ENCODE results near the gene METTL21A.

GRCh38 chr2:207565736-207566500 lies 59.3 kb downstream of the METTL21A start:
- no peak for TF ChIP-seq CTCF (IDR thresholded peaks at IDR 0.05)
- no peak for TF ChIP-seq EP300 (IDR thresholded peaks at IDR 0.05)
- no peak for TF ChIP-seq POLR2A (IDR thresholded peaks at IDR 0.05)

Data from upper lobe of left lung (tissue), 4 donors.